ENCODE data around the gene DPY19L3. TPM values are rescaled to one million over a fixed set of nuclear protein-coding genes. Genes with fewer than 3 reads are reported as not detected.
A peak's percentile ranks its signal among the peaks of the same experiment; 100 is the strongest.

The DPY19L3 gene
- total and polyA plus RNA-seq, 2 of the 4 experiments (the other 2 are of a cell fraction) = 29.6 to 36.5 TPM

- no peaks in the 10 kb centered on the region for H3K79me1 ChIP-seq (ENCODE audit: low read depth in 1 of 2, low read length in 2 of 2)
- no peak overlapping the region for H3K9ac ChIP-seq (ENCODE audit: low read depth, low read length)
- no peak overlapping the region for H3K27ac ChIP-seq (ENCODE audit: insufficient read depth, low read length)
- dilution Hi-C loops (cut with HindIII; ENCODE audit: low sequenced_read_pairs, unreplicated experiment) (no loop called here), intact Hi-C loops (cut with micrococcal nuclease) (loop anchor here (10.0 kb wide), 2 partner anchors 105 to 135 kb away; partner anchors contain the start of genes PDCD5 and ZNF507), in situ Hi-C loops (cut with MboI; ENCODE audit: low sequenced_read_pairs) (no loop called here)
- H4K8ac ChIP-seq (ENCODE audit: low read depth in 2 of 2, low read length in 2 of 2) = no peak overlapping the region
- no peak overlapping the region for H2BK5ac ChIP-seq (ENCODE audit: low read depth, low read length, poor library complexity, severe bottlenecking)
- no peak overlapping the region for H3K4ac ChIP-seq (ENCODE audit: low read depth, low read length)
- no peaks in the 10 kb centered on the region for H3K27me3 ChIP-seq (ENCODE audit: control insufficient read depth, insufficient read depth, low read length)
- H3K4me2 ChIP-seq (ENCODE audit: low read depth, low read length) = peak overlapping the region; percentile 31; the same call in 1 of the 2 replicates
- H2AK5ac ChIP-seq (ENCODE audit: low read depth, low read length) = no peak overlapping the region
- no peaks in the 10 kb centered on the region for H4K20me1 ChIP-seq (ENCODE audit: insufficient read depth, low read length)
- peak; percentile 95 for ATAC-seq (ENCODE audit: low read depth)
- H4K91ac ChIP-seq (ENCODE audit: insufficient read depth, low read depth, low read length) = no peak overlapping the region
- no CpG with 5 or more reads among the region's 4 CpGs for WGBS, 2 experiments (ENCODE audit: extremely low coverage in 2 of 2, insufficient read length in 1 of 2)
- no peak overlapping the region for H2AK9ac ChIP-seq (replicated peaks; ENCODE audit: low read depth, low read length, poor library complexity)
- no peak for TF ChIP-seq RAD21 (IDR thresholded peaks at IDR 0.05; ENCODE audit: low read length)
- peak; percentile 57; the same call in 1 of the 2 replicates for TF ChIP-seq CEBPB (IDR thresholded peaks at IDR 0.05; ENCODE audit: low read depth, low read length)
- TF ChIP-seq NFE2L2 (IDR thresholded peaks at IDR 0.05; ENCODE audit: low read depth, low read length) = no peak; the same call in 1 of the 2 replicates
- TF ChIP-seq FOS (IDR thresholded peaks at IDR 0.05; ENCODE audit: low read depth, low read length) = peak; percentile 35; the same call in 1 of the 2 replicates
- no peak for TF ChIP-seq MAFK (IDR thresholded peaks at IDR 0.05; ENCODE audit: low read depth, low read length)
- DNase-seq = peak; percentile 84
- ChIA-PET POLR2A (ENCODE audit: unreplicated experiment) (no interaction called here), CTCF (no interaction called here)
- no TSS peak for BruUV-seq (replicated peaks)
- H2BK120ac ChIP-seq (ENCODE audit: low read depth, low read length) = no peak overlapping the region
- no peak overlapping the region for H2BK20ac ChIP-seq (ENCODE audit: low read depth, low read length)
- peaks cover 4% of the 10 kb centered on the region; the same call in 1 of the 2 replicates for H3K9me1 ChIP-seq (ENCODE audit: insufficient read depth, low read length)
- peaks cover 9% of the 10 kb centered on the region for H3K36me3 ChIP-seq (ENCODE audit: control insufficient read depth, insufficient read depth, low read length)
- no peak overlapping the region for H4K5ac ChIP-seq (ENCODE audit: low read depth, low read length)
- no peak overlapping the region for H3K23ac ChIP-seq (ENCODE audit: low read depth, low read length)
- no peaks in the 10 kb centered on the region for H3K9me3 ChIP-seq (ENCODE audit: control insufficient read depth, insufficient read depth, low read length)
- no peak overlapping the region for H2AFZ ChIP-seq (replicated peaks; ENCODE audit: low read length, poor library complexity)
- no peak overlapping the region for H3K4me3 ChIP-seq (ENCODE audit: insufficient read depth, low read depth, low read length)
- peaks cover 1% of the 10 kb centered on the region; the same call in 1 of the 2 replicates for H3K4me1 ChIP-seq (ENCODE audit: control insufficient read depth, insufficient read depth, low read length)
- H3K14ac ChIP-seq (replicated peaks; ENCODE audit: low read depth, low read length) = no peak overlapping the region
- no peak overlapping the region for H3K56ac ChIP-seq (ENCODE audit: extremely low read depth, insufficient read depth, low read length)
- no peak overlapping the region for H2BK15ac ChIP-seq (ENCODE audit: low read depth, low read length)
- H3K18ac ChIP-seq (ENCODE audit: low read depth, low read length) = no peak overlapping the region
Measured at GRCh38 chr19:32450217-32450616, 44.6 kb downstream of the DPY19L3 start.

Measured in IMR-90 (cell line).